ENCODE measurements around the gene FAM131C.
"Not testable (repeated sequence)": the region's sequence is repeated elsewhere in the genome, so short reads cannot be mapped to it uniquely, and the experiment has no call there.

The FAM131C gene

GRCh38 chr1:16073490-16074119, at the start of gene FAM131C:
TSS of gene FAM131C (minus strand) at chr1:16073651. CDS start at chr1:16073442, 209 bp downstream.
- DNase-seq (ENCODE audit: low read depth in 2 of 2, low spot score in 1 of 2) = peak in 1 of 2 donors; percentile 7

DNA sequence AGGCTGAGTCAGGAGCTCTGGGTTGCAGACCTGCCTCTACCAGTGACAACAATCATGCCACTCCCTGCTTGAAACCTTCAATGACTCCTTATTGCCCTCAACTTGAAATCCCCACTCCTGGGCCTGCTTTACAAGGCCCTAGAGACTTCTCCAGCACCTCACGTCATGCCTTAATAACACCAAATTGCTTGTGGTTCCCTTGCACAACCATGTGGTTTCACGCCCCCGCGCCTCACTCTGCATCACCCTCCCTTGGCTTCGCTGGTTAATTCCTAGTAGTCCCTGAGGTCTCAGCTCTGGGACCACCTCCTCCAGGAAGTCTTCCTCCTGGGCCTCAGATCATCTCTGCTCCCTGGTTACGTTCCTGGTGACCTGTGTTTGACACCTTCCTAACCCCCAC, 49.5 kb upstream of the FAM131C start:
- DNase-seq (ENCODE audit: low read depth in 2 of 2, low spot score in 1 of 2) = peak in 1 of 2 donors; percentile 14

DNA sequence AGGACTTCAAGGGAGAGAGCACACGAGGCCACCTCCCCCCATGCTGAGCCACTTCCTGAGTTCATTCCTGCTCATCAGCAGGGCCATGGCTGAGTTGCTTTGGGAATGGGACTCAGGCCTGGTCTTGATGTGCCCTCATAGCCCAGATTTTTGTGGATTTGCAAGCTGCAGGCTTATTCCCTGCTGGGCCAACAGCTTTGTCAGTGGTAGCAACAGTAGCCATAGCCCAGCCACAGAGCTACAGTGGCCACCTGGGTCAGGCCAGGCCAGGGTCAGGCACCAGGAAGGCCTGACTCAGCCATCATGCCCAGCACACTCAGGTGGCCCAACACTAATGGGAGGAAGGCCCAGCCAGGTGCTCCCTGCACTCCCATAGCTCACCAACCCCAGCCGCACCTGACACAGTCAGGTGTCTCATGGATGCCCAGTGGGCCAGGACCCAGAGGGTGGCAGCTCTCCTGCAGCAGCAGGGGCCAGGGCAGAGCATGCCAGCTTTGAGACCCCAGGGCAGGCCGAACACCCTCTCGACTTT, 49.0 kb upstream of the FAM131C start:
- no peak for DNase-seq (ENCODE audit: low read depth in 2 of 2, low spot score in 1 of 2)

GRCh38 chr1:16120940-16121410, 47.5 kb upstream of the FAM131C start:
- no peak for DNase-seq (ENCODE audit: low read depth in 2 of 2, low spot score in 1 of 2)

- DNase-seq (ENCODE audit: low read depth in 2 of 2, low spot score in 1 of 2) = no peak
Measured at GRCh38 chr1:16120407-16120806, 47.0 kb upstream of the FAM131C start.

- no peak for DNase-seq (ENCODE audit: low read depth in 2 of 2, low spot score in 1 of 2)
Measured at GRCh38 chr1:16119926-16120325, 46.5 kb upstream of the FAM131C start.

DNA sequence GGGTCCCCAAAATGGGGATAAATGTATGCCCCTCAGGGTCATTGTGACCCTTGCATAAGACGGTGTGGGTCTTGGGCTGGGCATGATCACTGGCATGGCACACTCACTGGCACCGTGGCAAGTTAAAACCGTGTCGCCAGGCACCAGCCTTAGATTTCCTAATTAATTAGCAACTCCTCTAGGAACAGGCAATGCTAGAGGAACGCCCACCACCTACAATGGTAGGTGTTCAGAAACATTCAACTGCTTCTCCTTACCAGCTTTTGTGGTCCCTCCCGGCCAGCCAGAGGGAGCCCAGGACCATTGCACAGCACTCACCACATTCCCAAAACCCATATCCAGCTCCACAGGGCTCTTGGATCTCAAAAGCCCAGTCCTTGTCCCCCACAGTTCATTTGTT, 46.1 kb upstream of the FAM131C start:
- DNase-seq (ENCODE audit: low read depth in 2 of 2, low spot score in 1 of 2) = no peak

DNA sequence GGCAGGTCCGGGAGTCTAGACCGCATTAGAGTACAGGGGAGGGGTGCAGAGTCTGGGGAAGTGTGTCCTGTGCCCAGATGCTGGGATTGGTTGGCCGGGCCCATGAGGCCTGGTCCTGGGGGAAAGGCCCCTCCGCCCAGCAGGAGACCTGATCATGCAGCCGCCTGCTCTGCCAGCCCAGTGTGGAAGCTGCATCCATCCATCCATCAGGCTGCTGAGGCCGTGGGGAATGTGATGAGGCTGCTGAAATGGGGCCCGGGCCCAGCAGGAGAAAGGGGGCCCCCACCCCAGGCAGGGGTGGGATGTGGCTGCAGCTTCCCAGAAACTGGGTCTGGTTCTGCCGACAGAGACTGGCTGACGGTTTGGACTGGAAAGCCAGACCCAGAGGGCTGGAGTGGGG, 45.3 kb upstream of the FAM131C start:
- no peak for DNase-seq (ENCODE audit: low read depth in 2 of 2, low spot score in 1 of 2)

DNA sequence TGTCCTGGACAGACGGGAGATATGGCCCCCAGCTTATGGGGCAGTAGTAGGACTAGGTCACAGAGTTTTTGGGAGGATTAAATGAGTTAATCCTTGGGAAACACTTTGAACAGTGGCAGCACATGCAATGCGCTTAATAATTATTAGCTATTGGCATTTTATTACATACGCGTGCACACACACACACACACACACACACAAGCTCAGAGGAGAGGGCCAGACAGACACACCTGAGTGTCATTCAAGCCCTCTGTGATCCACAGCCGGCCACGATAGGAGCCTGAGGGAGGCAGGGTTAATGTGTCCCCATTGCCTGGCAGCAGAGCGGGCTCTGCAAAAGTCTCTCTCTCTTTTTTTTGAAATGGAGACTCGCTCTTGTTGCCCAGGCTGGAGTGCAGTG, 44.5 kb upstream of the FAM131C start:
- DNase-seq (ENCODE audit: low read depth in 2 of 2, low spot score in 1 of 2) = no peak

- no peak for DNase-seq (ENCODE audit: low read depth in 2 of 2, low spot score in 1 of 2)
Measured at GRCh38 chr1:16117369-16117768, 43.9 kb upstream of the FAM131C start.

GRCh38 chr1:16116625-16117024, 43.2 kb upstream of the FAM131C start:
- no peak for DNase-seq (ENCODE audit: low read depth in 2 of 2, low spot score in 1 of 2)

DNA sequence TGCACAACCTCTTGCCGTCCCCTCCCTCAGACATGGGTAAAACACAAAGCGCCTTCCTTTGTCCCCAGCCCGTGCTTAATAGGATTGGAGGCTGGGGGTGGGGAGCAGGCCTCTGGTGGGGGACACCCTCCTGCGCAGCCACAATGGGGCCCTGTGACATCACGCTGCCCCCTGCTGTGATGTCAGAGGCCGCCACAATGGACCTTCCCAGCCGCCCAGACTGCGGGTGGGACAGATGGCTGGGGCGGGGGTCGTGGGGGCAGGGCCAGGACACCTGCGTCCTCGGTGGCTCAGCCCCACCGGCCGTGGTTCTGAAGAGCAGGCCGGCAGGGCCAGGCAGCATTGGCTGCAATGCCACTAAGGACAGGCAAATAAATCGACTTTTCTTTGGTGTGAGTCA, 42.6 kb upstream of the FAM131C start:
- no peak for DNase-seq (ENCODE audit: low read depth in 2 of 2, low spot score in 1 of 2)

- DNase-seq (ENCODE audit: low read depth in 2 of 2, low spot score in 1 of 2) = no peak
Measured at GRCh38 chr1:16115468-16115983, 42.1 kb upstream of the FAM131C start.

DNA sequence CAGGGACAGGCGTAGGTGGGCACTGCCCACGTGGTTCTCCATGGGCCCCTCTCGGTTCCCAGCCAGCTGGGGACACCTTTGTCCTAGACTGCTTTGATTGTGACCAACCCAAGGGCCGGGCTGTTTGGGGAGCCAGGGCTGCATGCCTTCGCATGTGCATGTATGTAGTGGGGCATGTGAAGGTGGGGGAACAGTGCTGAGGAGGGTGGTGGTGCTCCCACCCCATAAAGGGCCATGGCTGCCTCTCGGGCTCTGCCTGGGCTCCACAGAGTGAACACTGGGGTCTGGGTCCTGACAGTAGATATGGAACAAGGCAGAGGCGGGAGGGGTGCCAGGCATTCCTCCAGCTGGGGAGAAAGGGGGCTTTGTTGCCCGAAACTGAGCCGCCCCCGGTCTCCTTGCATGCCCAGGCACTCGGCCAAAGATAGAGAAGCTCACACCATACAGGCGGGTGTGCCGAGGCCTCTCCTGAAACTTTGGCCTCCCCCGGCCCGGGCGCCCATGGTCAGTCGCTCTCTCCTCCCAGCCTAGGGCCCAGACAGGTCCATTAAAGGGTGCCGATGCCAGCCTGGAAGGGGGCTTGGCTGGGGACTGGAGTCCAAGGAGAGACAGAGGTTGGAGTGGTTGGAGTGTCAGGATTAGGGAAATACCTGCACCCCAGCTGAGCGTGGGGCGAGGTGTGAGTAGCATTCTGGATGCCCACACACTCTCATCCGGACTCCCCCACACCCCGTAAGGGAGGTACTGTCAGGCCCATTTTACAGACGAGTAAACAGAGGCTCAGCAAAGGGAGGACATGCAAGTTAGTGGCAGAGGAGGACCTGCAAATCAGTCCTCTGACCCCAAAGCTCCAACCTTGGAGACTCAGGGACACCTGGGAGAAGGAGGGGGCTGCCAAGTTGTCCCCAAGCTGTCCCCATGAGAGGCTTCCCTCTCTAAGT, 41.3 kb upstream of the FAM131C start:
- no peak for DNase-seq (ENCODE audit: low read depth in 2 of 2, low spot score in 1 of 2)

DNA sequence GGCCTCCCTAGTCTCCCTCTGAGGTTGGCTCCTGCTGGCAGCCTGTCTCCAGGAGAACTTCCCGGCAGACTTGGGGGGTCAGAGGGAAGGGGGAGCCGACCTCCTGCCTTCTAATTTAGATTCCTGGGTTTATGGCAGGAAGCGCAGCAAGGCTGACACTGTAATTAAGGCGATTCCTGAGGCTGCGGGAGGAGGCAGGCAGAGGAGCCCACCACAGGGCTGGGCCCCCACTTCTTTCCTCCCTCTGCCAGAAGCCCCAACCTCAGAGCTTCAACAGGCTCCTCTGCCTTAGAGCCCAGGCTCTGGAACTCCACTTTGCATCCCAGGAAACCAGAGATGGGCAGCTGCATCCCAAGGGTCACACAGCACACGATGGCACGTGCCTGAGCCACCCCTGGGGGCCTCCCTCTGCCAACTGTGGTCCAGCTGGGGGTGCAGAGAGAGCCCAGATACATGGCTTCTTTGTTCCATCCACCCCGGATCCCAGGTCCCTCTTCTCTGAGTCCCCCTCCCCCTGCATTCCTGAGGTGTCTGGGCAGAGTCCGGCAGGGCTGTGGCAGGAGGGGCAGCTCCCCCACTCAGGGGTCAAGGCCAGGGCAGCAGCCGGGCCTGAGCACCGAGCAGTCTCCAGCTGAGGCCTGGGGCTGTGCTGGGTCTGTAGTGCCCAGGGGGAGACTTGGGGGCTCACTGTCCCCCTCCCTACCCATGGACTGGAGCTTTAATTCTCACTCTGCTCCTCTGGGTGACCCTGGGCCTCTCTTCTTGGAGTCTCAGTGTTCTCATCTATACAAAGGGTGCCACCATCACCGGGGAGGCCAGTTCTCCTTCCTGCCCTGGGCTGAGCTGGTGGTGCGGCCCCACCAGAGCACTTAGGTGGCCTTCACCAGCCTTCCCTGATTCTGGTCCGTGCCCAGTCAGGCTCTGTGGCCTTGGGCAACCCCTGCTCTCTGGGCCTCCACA, 39.4 kb upstream of the FAM131C start:
- no peak for DNase-seq (ENCODE audit: low read depth in 2 of 2, low spot score in 1 of 2)

DNA sequence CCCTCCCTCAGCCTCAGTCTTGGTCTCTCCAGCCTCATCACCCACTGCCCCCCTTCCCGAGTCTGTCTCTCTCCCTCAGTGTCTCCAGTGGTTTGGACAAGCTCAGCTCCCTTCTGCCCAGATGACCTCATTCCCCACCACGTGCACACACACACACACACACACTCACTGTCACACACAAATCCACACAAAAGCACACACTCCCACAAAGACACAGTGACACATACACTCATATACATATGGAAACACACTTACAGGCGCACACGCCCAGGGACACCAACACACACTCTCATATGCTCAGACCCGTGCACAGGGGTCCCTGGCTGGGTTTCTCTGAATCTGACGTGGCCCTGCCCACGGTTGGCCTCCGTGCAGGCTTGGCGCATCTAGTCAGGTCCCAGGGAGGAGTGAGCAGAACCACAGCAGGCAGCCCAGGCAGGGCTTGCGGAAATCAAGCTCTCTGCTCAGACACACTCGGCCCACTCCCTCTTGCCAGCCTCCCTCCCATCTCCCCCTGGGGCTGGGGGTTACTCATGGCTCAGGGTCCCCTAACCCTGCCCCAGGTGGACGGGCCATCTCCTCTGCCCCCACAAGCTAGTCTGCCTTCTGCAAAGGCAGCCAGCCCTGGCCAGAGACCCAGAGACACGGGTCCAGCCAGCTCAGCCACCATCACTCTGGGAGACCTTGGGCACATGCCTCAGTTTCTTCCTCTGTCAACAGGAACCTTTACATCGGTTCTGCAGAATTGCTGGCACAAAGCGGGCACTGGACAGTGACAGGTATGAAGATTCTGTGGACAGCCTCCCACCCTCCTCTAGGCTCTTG, 38.5 kb upstream of the FAM131C start:
- no peak for DNase-seq (ENCODE audit: low read depth in 2 of 2, low spot score in 1 of 2)

DNA sequence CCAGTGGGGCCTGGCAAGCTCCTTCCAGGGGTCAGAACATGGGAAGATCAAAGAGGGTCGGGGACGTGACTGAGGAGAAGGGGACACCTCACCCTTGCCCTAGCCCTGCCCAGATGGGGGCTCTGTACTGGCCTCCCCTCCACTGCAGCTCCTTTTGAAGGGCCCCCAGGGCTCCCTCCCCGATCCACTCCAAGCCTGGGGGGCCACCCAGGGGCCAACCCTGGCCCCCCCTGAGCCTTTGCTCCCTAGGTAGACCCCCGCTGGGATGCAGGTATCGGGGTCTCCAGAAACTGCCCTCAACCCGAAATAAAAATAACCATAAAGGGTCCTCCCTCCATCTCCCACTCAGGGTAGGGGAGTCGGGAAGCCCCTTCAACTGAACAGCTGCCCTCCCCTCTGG, 37.4 kb upstream of the FAM131C start:
- no peak for DNase-seq (ENCODE audit: low read depth in 2 of 2, low spot score in 1 of 2)

GRCh38 chr1:16110456-16110855, 37.0 kb upstream of the FAM131C start:
- DNase-seq (ENCODE audit: low read depth in 2 of 2, low spot score in 1 of 2) = no peak

- DNase-seq (ENCODE audit: low read depth in 2 of 2, low spot score in 1 of 2) = no peak
Measured at GRCh38 chr1:16109571-16109970, 36.1 kb upstream of the FAM131C start.

DNA sequence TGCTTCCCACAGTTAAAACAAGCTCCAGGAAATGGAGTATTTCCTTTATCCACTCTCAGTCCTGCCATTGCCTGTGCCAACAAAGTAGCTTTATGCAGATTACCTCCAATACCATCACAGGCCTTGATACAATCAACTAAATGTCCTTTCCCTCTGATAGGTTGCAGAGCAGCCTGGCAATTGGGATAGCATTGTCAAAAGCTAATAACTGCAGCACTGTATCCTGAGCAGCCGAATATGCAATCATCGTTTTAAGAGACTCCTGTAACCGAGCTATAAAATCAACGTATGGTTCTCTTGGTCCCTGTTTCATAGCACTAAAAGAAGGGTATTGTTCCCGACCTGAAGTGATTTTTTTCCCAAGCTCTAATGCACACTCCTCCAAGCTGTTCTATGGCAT, 33.6 kb upstream of the FAM131C start:
- not testable (repeated sequence) for DNase-seq (ENCODE audit: low read depth in 2 of 2, low spot score in 1 of 2)
